Cardiac muscle cell (in vitro differentiated cells and primary cell): Measurements from ENCODE around the gene CERS6. TPM values are rescaled to one million over a fixed set of nuclear protein-coding genes. Genes with fewer than 3 reads are reported as not detected.

ENCODE experiments used
- DNase-seq, 2 donors: peaks; one replicate each; pipeline versions ENCODE4 v3.0.0 to v3.0.0-alpha.2; 2010 to 2017; ENCODE audit warnings: low read depth in 1 of 2, low spot score in 1 of 2
- H3K27ac ChIP-seq: fragments of 200-600 bp; sonication (generic); 2 replicates; pipeline ENCODE4 v1.5.1; 2016
- H3K27me3 ChIP-seq: fragments of 200-600 bp; sonication (generic); 2 replicates; pipeline ENCODE4 v1.6.0; 2016; ENCODE audit warnings: control low read depth
- H3K36me3 ChIP-seq: fragments of 200-600 bp; sonication (generic); 2 replicates; pipeline ENCODE4 v1.5.1; 2016; ENCODE audit warnings: control low read depth
- H3K4me1 ChIP-seq: fragments of 200-600 bp; sonication (generic); 2 replicates; pipeline ENCODE4 v1.8.1; 2017; ENCODE audit warnings: low read depth, mild to moderate bottlenecking, mixed run types
- H3K4me3 ChIP-seq: fragments of 200-600 bp; sonication (generic); 2 replicates; pipeline ENCODE4 v1.5.1; 2016; ENCODE audit warnings: mild to moderate bottlenecking
- H3K9me3 ChIP-seq: fragments of 200-600 bp; sonication (generic); 2 replicates; pipeline ENCODE4 v1.5.1; 2017; ENCODE audit warnings: low read depth, mild to moderate bottlenecking, control low read depth
- CTCF ChIP-seq: IDR thresholded peaks from 2 replicates; pipeline ENCODE4 v1.5.1; 2012; ENCODE audit warnings: low read depth, mild to moderate bottlenecking, low read length
- polyA plus RNA-seq: library from polyadenylated mRNA; unstranded; fragments of >200 nt; fragmentation: Nextera tagmentation; extraction: Ambion mirVana; gene quantifications from 2 replicates; pipeline ENCODE4 v1.2.1, GENCODE V29; 2016
- total RNA-seq: library from RNA; depleted of rRNA; stranded (reverse); fragments of >200 nt; gene quantifications from 2 replicates; pipeline ENCODE4 v1.2.3, GENCODE V29; 2016

The CERS6 gene
- total and polyA plus RNA-seq, 2 experiments from 2014 or later, result 17.1 to 26.6 TPM

- no peaks in the 10 kb centered on the region for H3K36me3 ChIP-seq
- no peak overlapping the region for H3K4me3 ChIP-seq
- no peak for DNase-seq
- no peaks in the 10 kb centered on the region for H3K27me3 ChIP-seq
- peak overlapping the region; percentile 70 for H3K27ac ChIP-seq
- no peaks in the 10 kb centered on the region for H3K9me3 ChIP-seq
- TF ChIP-seq CTCF, result no peak
- H3K4me1 ChIP-seq, result peaks cover 17% of the 10 kb centered on the region
Observed at GRCh38 chr2:168692132-168692744, 236.2 kb downstream of the CERS6 start.

- H3K27me3 ChIP-seq, result no peaks in the 10 kb centered on the region
- no peak overlapping the region for H3K27ac ChIP-seq
- TF ChIP-seq CTCF, result no peak
- no peak for DNase-seq
- no peak overlapping the region for H3K4me3 ChIP-seq
- H3K9me3 ChIP-seq, result no peaks in the 10 kb centered on the region
- peaks cover 17% of the 10 kb centered on the region for H3K4me1 ChIP-seq
- no peaks in the 10 kb centered on the region for H3K36me3 ChIP-seq
Observed at GRCh38 chr2:168694173-168694572, 238.1 kb downstream of the CERS6 start.

GRCh38 chr2:168694866-168695265 lies 238.8 kb downstream of the CERS6 start:
- H3K4me3 ChIP-seq, result no peak overlapping the region
- TF ChIP-seq CTCF, result no peak
- H3K27me3 ChIP-seq, result no peaks in the 10 kb centered on the region
- peaks cover 17% of the 10 kb centered on the region for H3K4me1 ChIP-seq
- no peaks in the 10 kb centered on the region for H3K36me3 ChIP-seq
- no peak for DNase-seq
- no peak overlapping the region for H3K27ac ChIP-seq
- no peaks in the 10 kb centered on the region for H3K9me3 ChIP-seq

- H3K4me1 ChIP-seq, result no peaks in the 10 kb centered on the region
- TF ChIP-seq CTCF, result no peak
- DNase-seq, result no peak
- no peak overlapping the region for H3K4me3 ChIP-seq
- no peaks in the 10 kb centered on the region for H3K36me3 ChIP-seq
- H3K27me3 ChIP-seq, result no peaks in the 10 kb centered on the region
- H3K27ac ChIP-seq, result no peak overlapping the region
- no peaks in the 10 kb centered on the region for H3K9me3 ChIP-seq
Observed at GRCh38 chr2:168697668-168698121, 241.6 kb downstream of the CERS6 start.

GRCh38 chr2:168698969-168699368 lies 242.9 kb downstream of the CERS6 start:
- H3K27ac ChIP-seq, result no peak overlapping the region
- no peaks in the 10 kb centered on the region for H3K9me3 ChIP-seq
- H3K4me3 ChIP-seq, result no peak overlapping the region
- no peaks in the 10 kb centered on the region for H3K36me3 ChIP-seq
- H3K4me1 ChIP-seq, result no peaks in the 10 kb centered on the region
- no peak for TF ChIP-seq CTCF
- no peaks in the 10 kb centered on the region for H3K27me3 ChIP-seq
- no peak for DNase-seq
